ENCODE measurements around the gene SPOPL. TPM values are rescaled to one million over a fixed set of nuclear protein-coding genes. Genes with fewer than 3 reads are reported as not detected.
A peak's percentile ranks its signal among the peaks of the same experiment; 100 is the strongest.

The SPOPL gene
- total RNA-seq, 1 donor from 2014 or later = 9.1 TPM

DNA sequence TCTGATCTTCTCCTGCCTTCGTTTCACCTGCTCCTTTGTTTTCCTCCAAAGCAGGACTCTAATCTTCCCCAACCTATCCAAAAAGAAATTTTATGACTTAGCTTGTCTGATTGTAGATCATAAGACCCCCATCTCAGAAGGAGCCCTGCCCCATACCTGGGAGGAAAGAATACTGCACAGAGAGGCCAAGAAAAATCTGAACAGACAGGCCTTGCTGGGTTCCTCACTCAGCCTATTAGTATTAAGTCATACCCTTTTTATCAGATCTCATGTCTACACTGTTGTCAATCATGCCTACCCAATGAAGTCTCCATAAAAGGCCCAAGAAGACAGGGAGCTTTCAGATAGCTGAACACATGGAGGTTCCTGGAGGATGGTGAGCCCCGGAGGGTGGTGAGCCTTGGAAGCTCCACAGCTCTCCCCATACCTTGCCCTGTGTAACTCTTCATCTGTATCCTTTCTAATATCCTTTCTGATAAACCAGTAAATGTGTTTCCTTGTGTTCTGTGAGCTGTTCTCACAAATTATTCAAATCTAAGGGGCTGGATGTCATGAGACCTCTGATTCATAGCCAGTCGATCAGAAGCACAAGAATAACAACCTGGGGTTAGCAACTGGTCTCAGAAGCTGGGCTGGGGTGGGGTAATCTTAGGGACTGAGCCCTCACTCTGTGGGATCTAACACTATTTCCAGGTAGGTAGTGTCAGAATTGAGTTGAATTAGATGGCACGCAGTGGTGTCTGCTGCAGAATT lies 108.8 kb downstream of the SPOPL start:
- DNase-seq (ENCODE audit: low read depth) = peak; percentile 67
- no peak overlapping the region for H3K4me3 ChIP-seq (ENCODE audit: low read depth, low read length)
- TF ChIP-seq, protein P1, sequence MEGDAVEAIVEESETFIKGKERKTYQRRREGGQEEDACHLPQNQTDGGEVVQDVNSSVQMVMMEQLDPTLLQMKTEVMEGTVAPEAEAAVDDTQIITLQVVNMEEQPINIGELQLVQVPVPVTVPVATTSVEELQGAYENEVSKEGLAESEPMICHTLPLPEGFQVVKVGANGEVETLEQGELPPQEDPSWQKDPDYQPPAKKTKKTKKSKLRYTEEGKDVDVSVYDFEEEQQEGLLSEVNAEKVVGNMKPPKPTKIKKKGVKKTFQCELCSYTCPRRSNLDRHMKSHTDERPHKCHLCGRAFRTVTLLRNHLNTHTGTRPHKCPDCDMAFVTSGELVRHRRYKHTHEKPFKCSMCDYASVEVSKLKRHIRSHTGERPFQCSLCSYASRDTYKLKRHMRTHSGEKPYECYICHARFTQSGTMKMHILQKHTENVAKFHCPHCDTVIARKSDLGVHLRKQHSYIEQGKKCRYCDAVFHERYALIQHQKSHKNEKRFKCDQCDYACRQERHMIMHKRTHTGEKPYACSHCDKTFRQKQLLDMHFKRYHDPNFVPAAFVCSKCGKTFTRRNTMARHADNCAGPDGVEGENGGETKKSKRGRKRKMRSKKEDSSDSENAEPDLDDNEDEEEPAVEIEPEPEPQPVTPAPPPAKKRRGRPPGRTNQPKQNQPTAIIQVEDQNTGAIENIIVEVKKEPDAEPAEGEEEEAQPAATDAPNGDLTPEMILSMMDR (conservative IDR thresholded peaks at IDR 0.05; ENCODE audit: low read depth, low read length) = no peak

- TF ChIP-seq, protein P1 (conservative IDR thresholded peaks at IDR 0.05; ENCODE audit: low read depth, low read length) = no peak
- DNase-seq (ENCODE audit: low read depth) = peak; percentile 97
- H3K4me3 ChIP-seq (ENCODE audit: low read depth, low read length) = no peak overlapping the region
Measured at GRCh38 chr2:138615257-138615656, 113.7 kb downstream of the SPOPL start.

DNA sequence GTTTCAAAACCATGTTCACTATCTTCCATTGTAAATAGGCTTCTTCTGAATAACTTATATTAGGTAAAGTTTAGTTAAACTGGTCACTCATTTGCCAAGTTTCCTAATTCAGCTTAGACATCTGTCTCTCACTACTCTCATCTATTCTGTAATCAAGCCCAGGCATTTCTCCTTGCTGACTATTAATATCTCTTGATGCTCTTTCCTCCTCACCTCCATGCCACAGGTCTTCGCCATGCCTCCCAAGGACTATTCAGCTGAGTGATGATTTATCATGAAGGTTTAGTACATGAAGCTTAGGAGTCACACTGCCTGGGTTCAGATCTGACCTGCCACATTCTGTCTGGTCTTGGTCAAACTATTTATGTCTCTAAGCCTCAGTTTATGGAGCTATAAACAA lies 115.5 kb downstream of the SPOPL start:
- no peak for DNase-seq (ENCODE audit: low read depth)
- TF ChIP-seq, protein P1 (conservative IDR thresholded peaks at IDR 0.05; ENCODE audit: low read depth, low read length) = no peak
- no peak overlapping the region for H3K4me3 ChIP-seq (ENCODE audit: low read depth, low read length)

DNA sequence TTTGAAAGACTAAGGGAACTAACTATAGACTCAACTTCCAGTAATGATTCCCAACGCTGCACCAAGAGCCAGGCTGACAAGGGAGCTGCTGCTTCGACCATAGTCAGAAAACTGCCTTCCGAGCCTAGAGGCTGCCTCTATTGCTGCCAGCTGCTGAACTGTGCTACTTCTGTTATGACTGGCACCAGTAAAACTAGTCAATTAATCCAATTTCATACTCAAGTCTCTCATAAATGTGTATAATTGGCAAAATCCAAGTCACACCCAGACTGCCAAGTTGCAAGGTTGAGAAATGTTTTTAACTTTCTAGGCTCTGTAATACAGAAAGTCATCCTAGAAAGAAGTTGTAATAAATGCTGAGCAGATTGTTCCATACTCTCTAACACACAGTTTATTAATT lies 117.4 kb downstream of the SPOPL start:
- no peak for DNase-seq (ENCODE audit: low read depth)
- TF ChIP-seq, protein P1 (conservative IDR thresholded peaks at IDR 0.05; ENCODE audit: low read depth, low read length) = no peak
- H3K4me3 ChIP-seq (ENCODE audit: low read depth, low read length) = no peak overlapping the region

DNA sequence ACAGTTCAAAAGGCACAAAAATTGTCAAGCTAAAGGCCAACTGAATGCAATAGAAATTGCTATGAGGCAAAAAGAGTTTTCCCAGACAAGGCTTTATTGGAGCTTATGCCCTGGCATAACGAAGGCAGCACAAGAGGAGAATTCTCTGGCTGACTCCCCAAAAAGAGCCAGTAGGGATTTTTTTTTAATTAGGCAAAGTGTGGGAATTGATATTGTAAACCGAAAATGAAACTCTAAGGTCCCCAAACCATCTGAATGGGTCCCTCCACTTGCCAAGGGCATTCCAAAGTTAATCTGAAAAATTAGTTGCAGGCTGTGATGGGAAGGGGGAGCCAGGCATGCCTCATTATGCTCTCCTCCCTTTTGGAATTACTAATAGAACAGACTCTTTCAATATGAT lies 118.9 kb downstream of the SPOPL start:
- no peak for DNase-seq (ENCODE audit: low read depth)
- no peak overlapping the region for H3K4me3 ChIP-seq (ENCODE audit: low read depth, low read length)
- TF ChIP-seq, protein P1 (conservative IDR thresholded peaks at IDR 0.05; ENCODE audit: low read depth, low read length) = no peak

DNA sequence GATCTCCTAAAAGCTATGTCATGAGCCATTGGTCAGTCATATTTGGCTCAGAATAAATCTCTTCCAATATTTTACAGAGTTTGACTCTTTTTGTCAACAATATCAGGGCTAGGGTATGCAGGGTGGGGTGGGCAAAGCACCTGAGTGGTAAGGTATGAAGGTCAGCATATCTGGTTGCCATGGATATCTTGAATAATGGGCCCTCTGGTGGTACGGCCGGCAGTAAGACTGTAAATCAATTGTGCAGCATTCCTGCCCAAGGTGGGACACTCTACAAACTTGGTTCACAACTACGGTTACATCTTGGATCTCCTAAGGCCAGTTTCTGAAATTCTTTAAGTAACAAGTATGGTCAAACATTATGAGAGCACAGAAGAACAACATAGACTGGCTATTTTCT lies 119.6 kb downstream of the SPOPL start:
- TF ChIP-seq, protein P1 (conservative IDR thresholded peaks at IDR 0.05; ENCODE audit: low read depth, low read length) = peak; percentile 12
- no peak for DNase-seq (ENCODE audit: low read depth)

GRCh38 chr2:138622613-138623012 lies 121.0 kb downstream of the SPOPL start:
- TF ChIP-seq, protein P1 (conservative IDR thresholded peaks at IDR 0.05; ENCODE audit: low read depth, low read length) = no peak
- no peak for DNase-seq (ENCODE audit: low read depth)
- no peak overlapping the region for H3K4me3 ChIP-seq (ENCODE audit: low read depth, low read length)

More for the DNA sequence above, 119.6 kb downstream of the SPOPL start:
- no peak overlapping the region for H3K4me3 ChIP-seq (ENCODE audit: low read depth, low read length)
